HG03280 (cell line): Measurements from ENCODE around the gene ABCA10.
"Not testable (repeated sequence)": the region's sequence is repeated elsewhere in the genome, so short reads cannot be mapped to it uniquely, and the experiment has no call there.

Experiments
- ATAC-seq: cut with Tn5 transposase; IDR thresholded peaks from one replicate; pipeline ENCODE4 v1.9.1; 2021; ENCODE audit warnings: mild to moderate bottlenecking, moderate library complexity; ENCODE audit not compliant: unreplicated experiment

ABCA10 gene

DNA sequence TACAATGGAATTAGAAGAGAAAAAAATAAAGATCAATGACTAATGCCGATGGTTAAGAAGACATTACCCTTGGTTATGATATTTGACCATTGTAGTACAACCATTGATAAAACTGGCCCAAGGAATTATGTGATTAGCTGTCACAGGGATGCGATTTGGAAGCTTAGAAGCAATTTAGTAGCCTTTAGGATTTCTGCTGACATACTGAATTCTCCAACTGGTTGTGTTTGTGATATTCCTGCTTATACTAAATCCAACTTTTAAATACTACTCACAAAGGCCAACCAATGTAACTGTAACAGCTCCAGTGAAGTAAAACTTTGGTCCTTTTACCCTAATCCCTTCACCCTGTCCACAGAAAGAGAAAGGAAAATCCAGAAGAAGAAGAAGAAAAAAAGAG is 55.5 kb downstream of the ABCA10 start:
- no peak for ATAC-seq

DNA sequence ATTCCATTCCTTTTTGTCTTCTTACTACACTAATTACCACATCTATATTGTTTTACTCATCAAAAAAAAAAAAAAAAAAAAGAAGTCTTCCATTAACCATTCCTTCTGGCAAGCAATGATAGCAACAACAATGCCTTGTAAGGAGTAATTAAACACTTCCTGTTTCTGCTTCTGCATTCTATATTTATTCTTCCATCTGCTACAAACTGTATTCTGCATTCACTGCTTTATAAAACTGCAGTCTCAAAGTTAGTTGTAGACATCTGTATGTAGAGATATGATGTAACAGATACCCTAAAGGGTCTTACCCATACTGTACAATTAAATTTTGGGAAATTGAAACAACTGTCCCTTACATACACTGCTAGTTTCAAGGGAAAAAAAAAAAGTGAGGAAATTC is 58.2 kb downstream of the ABCA10 start:
- ATAC-seq = no peak

DNA sequence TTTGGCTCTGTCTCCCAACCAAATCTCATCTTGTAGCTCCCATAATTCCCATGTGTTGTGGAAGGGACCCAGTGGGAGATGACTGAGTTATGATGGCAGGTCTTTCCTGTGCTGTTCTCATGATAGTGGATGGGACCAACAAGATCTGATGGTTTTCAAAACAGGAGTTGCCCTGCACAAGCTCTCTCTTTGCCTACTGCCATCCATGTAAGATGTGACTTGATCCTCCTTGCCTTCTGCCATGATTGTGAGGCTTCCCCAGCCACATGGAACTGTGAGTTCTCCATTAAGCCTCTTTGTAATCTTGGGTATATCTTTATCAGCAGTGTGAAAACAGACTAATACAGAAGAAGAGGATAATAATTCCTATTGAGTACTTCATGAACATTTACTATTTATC is 60.0 kb downstream of the ABCA10 start:
- ATAC-seq = not testable (repeated sequence)

DNA sequence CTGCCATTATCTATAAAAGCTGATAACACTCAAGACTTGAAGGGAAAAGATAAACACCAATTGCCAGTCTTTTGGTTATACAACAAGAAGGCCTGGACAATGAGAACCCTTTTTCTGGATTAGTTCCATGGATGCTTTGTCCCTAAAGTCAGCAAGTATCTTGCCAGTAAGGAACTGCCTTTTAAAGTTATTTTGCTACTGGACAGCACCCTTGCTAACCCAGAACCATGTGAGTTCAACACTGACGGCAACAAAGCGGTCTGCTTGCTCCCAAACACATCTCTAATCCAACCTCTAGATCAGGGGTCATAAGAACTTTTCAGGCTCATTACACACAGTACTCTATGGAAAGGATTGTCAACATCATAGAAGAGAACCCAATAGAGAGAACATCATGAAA is 61.7 kb downstream of the ABCA10 start:
- ATAC-seq = no peak

DNA sequence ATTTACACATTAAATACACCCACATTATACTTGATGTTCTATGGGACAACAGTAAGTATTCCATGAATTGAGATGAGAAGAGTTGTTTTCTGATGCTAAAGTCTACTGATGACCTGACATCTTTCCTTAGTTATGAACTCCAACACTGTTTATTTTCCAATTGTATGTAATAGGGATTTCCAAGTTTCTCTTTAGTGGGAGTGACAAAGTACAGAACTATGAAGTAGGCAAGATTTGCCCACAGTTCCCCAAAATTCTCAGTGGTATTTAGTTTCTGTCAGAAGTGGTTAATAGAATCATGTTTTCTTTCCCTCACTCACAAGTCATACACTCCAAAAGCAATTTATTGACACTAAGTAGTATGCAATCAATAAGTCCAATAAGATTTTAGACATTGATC is 64.4 kb downstream of the ABCA10 start:
- ATAC-seq = no peak

DNA sequence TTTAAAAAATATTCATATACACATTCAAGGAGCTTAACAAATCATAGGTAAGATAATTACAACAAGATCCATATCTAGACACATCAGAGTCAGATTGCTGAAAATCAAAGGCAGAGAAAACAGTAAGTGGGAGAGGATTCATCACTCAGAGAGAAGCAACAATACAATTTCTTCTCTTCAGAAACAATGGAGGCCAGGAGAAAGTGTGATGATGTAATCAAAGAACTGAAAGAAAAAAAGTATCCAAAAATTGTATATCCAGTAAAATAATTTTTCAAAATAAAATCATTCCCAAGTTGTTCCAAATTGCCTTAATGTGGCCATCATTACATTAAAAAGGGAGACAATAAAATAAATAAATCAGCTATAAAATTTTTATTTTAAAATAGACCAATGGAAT is 69.2 kb downstream of the ABCA10 start:
- no peak for ATAC-seq

DNA sequence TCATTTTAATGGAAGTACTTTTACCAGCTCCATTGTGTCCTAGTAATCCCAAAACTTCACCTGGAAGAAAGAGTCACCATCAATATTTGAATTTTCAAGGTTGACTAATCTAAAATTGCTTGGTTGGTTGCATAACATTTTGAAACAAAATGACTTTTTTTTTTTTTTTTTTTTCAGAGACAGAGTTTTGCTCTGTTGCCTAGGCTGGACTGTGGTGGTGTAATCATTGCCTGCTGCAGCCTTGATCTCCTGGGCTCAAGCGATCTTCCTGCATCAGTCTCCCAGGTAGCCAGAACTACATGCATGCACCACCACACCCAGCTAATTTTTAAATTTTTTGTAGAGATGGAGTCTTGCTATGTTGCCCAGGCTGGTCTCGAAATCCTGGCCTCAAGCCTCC is 74.4 kb downstream of the ABCA10 start:
- no peak for ATAC-seq

DNA sequence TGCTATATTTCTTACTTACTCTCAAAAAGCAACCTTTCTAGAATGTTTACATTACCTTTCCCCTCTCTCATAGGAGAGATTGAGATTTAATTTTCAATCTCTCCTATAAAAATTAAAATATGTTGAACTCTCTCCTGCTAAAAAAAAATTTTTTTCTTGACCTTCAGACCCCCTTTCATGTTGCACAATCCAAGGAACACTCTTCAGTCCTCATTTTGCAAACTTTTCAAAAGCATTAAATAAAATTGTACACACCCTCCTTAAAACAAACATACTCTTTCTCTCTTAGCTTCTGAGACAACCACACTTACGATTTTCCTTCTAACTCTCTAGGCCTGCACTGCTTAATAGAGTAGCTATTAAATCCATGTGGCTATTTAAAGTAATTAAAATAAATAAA is 78.3 kb downstream of the ABCA10 start:
- no peak for ATAC-seq

DNA sequence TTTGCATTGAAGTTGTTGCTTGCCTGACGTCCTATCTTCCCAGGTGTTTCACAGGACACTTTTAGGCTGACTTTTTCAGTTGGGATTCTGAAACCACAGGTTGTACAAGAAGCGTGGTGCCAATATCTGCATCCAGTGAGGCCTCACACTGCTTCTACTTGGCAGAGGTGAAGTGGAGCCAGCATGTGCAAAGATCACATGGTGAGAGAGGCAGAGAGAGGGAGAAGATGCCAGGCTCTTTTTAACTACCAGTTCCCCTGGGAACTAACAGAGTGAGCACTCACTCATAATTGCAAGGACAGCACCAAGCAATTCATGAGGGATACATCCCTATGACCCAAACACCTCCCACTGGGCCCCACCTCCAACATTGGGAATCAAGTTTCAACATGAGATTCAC is 81.2 kb downstream of the ABCA10 start:
- ATAC-seq = no peak

DNA sequence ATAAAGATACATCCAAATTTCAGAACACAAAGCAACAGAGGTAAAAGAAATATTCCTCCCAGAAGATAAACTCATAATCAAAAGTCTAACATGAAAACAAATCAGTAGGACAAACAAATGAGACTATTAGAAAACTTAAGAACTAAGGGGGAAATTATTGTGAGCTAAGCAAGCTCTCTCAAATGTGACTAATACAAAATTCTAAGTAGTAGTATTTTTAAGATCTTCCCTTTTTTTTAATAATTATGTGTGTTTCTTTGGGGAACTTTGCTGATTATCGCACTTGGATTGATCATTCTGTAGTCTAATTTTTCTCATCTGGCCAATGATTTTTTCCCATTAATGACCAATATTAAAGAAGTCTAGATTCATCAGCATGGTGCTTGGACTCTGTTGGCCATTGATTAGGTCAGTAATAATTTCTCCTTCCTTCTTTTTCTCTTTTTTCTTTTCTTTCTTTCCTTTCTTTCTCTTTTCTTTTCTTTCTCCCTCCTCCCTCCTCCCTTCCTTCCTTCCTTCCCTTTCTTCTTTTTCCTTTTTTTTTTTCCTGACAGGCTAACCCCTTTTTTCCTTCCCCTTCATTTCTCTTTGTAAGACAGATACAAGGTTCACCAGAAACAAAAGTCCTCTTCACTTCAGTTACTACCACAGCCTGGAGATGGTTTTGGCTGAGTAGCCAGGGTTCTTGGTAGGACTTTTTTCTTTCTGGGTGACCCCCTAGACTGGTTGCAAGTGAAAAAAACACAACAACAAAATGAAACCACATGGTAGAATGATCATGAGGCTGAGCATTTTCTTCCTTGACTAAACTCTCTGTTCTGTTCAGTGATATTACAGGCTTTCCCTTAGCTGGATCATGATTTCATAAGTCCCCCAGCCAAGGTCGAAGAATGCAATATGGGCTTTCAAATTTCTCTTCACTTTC is 84.0 kb downstream of the ABCA10 start:
- ATAC-seq = no peak

DNA sequence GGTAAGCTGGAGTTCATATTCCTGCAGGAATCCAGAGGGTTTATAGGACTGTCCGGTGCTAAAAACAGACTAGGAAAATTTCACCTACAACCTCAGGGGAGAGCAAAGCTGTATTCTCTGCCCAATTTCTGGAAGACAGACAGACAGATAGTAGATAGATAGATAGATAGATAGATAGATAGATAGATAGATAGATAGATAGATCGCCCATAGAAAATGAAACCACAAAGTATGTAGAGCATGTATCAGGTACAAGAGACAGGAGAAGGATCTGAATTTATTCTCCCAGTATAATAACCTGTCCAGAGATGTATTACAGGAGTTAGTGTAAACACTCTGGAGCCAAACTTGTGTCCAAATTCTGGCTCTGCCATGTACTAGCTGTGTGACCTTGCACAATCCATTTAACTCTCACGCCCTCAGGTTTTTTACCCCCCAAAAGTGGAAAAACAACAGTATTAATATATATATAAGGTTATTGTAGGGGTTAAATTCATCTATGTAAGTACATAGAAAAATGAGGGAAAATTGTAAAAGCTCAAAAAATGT is 84.9 kb downstream of the ABCA10 start:
- no peak for ATAC-seq

DNA sequence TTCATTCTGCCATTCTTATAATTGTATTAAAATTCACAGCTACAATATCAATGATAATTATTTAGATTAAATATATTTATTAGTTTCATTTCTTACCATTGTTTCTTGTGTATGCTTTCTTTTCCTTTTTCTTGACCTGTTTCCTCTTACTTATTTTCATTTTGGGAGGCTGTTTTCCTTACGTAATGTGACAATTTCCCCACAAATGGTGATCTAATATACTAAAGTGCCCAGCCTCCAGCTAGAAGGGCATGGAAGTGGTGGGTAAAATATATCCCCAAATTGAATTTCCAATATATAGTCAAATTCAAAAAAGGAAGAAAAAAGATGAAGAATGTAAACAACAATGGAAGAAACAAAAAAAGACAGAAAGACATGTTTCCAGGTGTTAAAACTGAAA is 85.5 kb downstream of the ABCA10 start:
- no peak for ATAC-seq

DNA sequence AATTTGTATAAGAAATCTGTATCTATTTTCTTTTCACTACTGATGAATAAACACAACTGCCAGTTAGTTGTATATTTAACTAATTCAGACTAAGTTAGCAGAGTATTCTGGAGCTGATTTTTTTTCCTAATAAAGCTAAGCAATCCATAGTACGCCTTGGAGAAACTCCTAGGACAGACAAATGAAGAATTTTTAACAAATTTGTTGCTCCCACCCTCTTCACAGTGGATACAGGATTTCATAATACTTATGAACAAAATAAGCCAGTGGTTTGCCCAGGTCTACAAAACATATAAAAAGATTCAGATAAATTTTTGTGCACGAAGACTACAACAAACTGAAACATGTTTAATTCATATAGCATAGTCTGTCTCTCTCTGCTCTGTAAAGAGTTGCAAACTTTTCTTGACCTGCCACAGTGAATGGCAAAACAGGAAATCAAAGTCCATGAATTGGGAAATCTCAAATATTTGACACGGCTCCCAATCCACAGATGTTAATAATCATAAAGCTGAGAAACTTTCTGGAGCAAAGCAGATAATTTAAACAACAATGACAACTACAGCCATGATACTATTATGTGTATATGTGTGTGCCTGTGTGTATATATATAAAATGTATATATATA is 86.3 kb downstream of the ABCA10 start:
- no peak for ATAC-seq

DNA sequence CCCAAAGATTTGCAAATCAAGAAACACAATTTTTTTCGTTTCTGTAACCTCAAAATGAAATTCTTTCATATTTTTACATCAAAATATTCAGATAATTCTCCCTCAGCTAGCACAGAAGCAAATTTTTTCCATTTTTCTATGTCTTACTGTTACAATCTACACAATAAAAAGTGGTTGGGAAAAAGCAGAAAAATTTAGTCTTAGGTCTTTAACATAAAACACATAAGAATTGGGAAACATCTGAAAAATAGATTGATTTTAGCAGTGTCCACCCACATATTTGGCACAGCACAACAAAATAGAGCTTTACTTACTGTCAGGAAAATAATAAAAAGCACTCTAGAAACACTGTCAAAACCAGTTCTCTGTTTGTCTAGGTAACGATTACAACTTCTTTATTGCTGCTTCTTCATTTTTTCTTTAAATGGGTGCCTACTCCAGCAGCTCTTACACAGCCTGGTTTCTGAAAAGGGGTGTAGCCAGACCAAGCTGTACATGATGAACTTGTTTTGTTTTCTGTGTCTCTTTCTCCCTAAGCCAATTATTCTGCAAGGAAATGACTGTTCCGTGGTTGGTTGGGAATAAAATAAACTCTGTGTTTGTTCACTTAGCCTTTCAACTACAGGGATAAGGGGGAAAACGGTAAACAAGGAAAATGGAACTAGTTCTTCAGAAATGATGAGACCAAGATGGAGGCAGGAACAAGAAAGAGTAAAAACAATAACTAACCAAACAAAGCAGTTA is 87.0 kb downstream of the ABCA10 start, which contains the start of gene ABCA6:
Gene ABCA6 (minus strand): TSS at position 465 of the 744 bp plus-strand sequence. CDS start 1,192 bp downstream, outside the sequence.
- ATAC-seq = no peak

DNA sequence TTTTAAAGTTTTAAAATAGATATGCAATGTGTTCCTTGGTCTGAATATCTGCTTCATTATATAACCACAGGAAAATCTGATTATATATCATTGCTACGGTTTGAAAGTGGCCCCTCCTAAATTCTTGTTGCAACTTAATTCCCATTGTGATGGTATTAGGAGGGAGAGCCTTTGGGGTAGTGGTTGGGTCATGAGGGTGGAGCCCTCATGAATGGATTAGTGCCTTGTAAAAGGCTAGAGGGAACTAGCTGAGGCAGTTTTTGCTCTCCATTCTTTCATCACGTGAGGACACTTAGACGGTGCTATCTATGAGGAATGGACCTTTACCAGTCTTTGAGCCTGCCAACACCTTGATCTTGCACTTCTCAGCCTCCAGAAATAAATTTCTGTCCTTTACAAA is 94.5 kb downstream of the ABCA10 start:
- no peak for ATAC-seq

DNA sequence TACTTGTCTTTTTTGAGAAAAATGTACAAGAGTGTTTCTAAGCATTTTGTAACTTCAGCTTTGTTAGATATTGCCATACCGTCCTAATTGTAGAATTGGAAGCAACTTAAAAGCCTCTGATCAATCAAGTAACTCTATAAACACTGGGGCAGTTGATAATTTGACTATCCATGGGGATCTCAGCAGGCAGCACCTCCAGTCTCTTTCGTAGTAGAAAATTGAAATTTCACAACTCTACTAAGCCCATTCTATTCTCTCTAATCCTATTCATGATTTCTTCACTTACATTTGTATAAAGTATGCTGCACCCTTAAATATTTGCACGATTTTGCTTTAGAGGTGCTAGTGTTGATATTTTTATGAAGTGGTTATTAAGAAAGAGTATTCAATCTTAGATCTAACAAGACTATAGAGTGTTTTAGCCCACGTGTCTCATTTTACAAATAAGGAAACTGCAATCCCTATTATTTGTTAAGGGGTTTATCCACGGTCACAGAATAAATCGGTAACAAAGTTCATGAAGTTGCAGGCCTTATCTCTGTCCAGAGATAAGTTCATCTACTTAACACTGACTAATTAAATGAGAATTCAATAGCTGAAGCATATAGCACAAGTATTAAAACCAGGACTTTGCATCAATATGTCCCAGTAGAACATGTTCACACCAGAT is 97.9 kb downstream of the ABCA10 start:
- ATAC-seq = no peak

DNA sequence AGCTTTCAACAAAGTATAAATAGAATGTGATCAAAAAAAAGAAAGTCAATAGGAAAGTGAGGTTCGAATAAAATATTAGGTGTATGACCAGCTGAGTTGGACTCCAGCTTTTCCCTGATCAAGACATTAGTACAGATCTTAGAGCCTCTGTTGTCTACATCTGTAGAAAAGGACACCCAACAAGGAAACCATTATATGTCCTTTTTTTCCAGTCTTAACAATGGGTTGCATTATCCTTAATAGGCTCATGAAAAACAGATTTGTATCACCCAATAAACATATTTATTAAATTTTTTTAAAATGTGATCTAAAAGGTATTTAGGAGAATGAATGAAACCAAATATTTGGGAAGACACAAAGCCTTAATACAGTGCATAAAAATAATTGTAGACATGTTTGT is 105.0 kb downstream of the ABCA10 start:
- ATAC-seq = no peak

DNA sequence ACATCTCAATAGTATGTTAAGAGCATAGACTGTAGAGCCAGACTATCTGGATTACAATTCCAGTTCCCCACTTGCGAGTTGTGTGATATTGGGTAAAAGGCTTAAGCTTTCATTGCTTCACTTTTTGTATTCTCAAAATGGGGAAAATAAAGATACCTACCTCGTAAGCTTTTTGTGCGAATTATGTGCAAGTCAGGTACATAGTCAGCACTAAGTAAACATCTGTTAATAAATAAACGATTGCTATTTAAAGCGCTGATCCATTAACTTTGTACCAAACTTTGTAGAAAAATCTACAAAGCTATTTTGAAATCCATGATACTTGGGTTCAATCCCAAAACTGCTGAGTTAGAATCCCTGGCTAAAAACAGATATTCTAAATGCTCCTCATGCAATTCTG is 106.6 kb downstream of the ABCA10 start:
- no peak for ATAC-seq

DNA sequence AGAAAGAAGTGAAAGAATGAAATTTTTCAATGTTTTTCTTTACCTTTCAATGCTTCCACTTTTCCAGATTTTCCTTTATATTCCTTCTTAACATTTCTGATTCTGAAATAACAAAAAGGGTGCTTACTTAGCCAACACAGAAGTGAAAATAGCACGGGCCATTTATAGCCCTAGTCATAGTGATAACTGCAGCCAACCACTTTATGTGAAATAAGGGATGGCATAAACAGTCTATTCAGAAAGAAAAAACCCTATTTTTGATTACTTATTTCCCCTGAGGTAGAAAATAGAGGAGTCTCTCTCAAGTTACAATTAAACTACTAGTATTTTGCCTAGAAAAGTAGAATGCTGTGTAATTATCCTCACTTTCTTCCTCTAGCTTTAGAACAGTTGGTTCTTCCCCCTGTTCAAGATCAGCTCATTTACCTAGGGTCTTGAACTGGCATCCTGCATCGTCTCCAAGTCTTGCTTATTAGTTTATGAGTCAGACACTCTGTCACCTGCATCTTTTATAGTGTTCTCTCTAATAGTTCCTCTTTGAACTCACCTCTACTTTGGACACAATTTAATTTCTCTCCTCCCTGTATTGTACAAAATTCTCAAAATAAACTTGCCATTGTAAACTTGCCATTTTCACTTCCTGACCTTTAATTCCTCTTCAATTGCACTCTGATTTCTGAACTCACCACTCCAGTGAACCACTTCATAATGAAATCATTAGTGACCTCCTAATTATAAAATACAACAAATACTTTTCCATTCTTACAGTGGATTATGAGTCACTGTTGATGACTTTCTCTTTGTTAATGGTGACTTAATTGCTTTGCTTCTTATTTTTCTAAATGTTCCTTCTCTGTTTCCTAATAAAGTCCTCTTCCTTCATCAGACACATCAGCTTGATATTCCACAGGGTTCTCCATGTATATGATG is 110.5 kb downstream of the ABCA10 start:
- ATAC-seq = peak; percentile 38

DNA sequence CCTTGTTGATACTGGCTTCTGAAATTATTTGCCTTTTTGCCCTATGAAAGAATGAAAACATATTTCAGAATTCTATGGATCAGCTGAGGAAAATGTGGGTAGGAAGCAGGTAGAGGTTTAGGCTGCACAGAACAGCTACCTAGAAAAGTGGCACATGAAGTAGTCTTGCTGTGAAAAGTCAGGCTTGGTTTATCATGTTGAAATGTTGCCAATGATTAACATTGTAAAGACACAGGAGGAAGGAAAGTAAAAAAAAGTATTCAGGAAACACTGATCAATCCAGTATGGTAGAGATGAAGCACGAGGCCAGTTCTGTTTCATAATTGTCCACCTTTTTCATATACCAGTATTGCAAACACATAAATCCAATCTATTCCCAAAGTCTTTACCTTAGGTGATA is 116.8 kb downstream of the ABCA10 start:
- ATAC-seq = no peak
